ENCODE measurements around the gene PCSK5. TPM values are rescaled to one million over a fixed set of nuclear protein-coding genes. Genes with fewer than 3 reads are reported as not detected.

The PCSK5 gene
- polyA plus RNA-seq, 1 experiment: 1.6 TPM

DNA sequence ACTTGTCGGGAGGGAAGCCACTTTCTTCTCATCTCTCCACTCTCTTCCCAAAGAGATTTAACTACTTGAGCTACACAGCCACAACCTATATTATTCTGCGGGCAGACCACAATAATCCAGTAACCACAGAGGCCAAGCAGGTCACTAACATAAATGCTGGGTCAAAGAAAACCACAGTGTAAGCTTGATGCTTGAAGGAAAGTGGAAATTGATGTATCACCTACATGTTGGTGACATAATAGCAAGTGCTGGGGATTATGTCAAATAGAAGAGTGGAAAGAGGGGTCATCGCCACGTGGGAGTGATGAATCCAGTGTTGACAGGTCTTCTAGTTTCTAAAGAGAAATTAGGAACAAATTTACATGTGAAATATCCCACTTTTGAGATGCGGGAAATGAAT, 462.8 kb downstream of the PCSK5 start:
- TF ChIP-seq, protein P1, sequence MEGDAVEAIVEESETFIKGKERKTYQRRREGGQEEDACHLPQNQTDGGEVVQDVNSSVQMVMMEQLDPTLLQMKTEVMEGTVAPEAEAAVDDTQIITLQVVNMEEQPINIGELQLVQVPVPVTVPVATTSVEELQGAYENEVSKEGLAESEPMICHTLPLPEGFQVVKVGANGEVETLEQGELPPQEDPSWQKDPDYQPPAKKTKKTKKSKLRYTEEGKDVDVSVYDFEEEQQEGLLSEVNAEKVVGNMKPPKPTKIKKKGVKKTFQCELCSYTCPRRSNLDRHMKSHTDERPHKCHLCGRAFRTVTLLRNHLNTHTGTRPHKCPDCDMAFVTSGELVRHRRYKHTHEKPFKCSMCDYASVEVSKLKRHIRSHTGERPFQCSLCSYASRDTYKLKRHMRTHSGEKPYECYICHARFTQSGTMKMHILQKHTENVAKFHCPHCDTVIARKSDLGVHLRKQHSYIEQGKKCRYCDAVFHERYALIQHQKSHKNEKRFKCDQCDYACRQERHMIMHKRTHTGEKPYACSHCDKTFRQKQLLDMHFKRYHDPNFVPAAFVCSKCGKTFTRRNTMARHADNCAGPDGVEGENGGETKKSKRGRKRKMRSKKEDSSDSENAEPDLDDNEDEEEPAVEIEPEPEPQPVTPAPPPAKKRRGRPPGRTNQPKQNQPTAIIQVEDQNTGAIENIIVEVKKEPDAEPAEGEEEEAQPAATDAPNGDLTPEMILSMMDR (IDR thresholded peaks at IDR 0.05; ENCODE audit: low read depth, low read length): no peak
- Histone ChIP-seq H3K27ac (ENCODE audit: low read depth, low read length) (no peak overlapping the region), H3K4me3 (ENCODE audit: low read depth, low read length) (no peak overlapping the region), H3K27me3 (ENCODE audit: control insufficient read depth, insufficient read depth, low read length) (peaks cover 7% of the 10 kb centered on the region), H3K9me3 (ENCODE audit: control insufficient read depth, insufficient read depth, low read length) (no peaks in the 10 kb centered on the region)
- no peak for DNase-seq (ENCODE audit: low read depth, low spot score)
- CTCF ChIA-PET: interaction anchor here (0.5 to 0.6 kb wide), 2 partner anchors 37 to 489 kb away, joined by 3 to 4 read pairs; no protein-coding TSS in a partner anchor
- POLR2A ChIA-PET: no interaction called here

DNA sequence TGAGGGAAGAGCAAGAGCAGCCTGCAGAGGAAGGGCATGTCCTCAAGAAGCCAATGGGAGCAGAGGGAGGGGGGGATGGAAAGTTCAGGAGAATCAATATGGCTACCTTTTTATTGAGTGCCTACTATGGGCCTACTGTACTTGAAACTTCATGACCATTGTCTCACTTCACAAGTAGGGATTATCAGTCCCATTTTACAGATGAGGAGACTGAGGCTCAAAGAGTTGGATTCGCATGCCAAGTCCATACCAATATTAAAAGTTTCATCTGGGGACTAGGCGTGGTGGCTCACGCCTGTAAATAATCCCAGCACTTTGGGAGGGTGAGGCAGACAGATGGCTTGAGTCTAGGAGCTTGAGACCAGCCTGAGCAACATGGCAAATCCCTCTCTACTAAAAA, 463.7 kb downstream of the PCSK5 start:
- ChIA-PET CTCF (no interaction called here), POLR2A (no interaction called here)
- DNase-seq (ENCODE audit: low read depth, low spot score): no peak
- H3K4me3 ChIP-seq (ENCODE audit: low read depth, low read length): no peak overlapping the region
- TF ChIP-seq, protein P1 (IDR thresholded peaks at IDR 0.05; ENCODE audit: low read depth, low read length): no peak
- no peaks in the 10 kb centered on the region for H3K9me3 ChIP-seq (ENCODE audit: control insufficient read depth, insufficient read depth, low read length)
- peaks cover 10% of the 10 kb centered on the region for H3K27me3 ChIP-seq (ENCODE audit: control insufficient read depth, insufficient read depth, low read length)
- no peak overlapping the region for H3K27ac ChIP-seq (ENCODE audit: low read depth, low read length)

DNA sequence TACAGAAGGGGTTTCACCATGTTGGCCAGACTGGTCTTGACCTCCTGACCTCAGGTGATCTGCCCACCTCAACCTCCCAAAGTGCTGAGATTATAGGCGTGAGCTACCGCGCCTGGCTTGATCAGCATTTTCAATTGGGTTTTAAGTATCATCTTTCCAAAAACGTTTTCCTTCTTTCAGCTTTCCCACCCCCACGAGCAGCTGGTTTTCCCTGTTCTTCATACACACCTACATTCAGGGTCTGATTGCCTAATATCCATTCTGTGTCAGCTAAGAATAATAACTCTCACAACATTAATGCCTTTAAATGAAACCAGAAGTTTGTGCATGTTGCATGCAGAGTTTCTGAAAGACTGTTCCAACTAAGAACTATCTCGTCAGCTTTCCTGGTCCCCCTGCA, 465.4 kb downstream of the PCSK5 start:
- no peak for DNase-seq (ENCODE audit: low read depth, low spot score)
- H3K27ac ChIP-seq (ENCODE audit: low read depth, low read length): no peak overlapping the region
- no peaks in the 10 kb centered on the region for H3K9me3 ChIP-seq (ENCODE audit: control insufficient read depth, insufficient read depth, low read length)
- ChIA-PET CTCF (no interaction called here), POLR2A (no interaction called here)
- H3K4me3 ChIP-seq (ENCODE audit: low read depth, low read length): no peak overlapping the region
- TF ChIP-seq, protein P1 (IDR thresholded peaks at IDR 0.05; ENCODE audit: low read depth, low read length): no peak
- H3K27me3 ChIP-seq (ENCODE audit: control insufficient read depth, insufficient read depth, low read length): peaks cover 13% of the 10 kb centered on the region

DNA sequence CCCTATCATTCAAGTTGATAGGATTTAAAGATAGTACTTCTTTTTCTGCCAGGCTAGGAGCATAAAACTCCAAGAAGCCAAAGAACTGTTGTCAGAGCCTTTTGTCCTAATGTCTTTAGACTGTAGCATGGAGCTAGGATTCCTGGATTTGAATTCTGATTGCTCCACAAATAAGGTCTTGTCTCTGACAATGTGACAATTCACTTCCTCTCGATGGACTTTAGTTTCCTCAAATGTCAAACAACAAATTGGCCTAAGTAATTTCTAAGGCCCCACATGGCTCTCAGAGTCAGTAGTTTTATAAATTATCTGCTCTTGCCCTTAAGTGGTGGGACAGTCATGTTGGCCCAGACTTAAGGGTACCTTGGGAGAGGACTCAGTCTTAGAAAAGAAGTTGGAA, 467.1 kb downstream of the PCSK5 start:
- CTCF ChIA-PET: no interaction called here
- TF ChIP-seq, protein P1 (IDR thresholded peaks at IDR 0.05; ENCODE audit: low read depth, low read length): no peak

DNA sequence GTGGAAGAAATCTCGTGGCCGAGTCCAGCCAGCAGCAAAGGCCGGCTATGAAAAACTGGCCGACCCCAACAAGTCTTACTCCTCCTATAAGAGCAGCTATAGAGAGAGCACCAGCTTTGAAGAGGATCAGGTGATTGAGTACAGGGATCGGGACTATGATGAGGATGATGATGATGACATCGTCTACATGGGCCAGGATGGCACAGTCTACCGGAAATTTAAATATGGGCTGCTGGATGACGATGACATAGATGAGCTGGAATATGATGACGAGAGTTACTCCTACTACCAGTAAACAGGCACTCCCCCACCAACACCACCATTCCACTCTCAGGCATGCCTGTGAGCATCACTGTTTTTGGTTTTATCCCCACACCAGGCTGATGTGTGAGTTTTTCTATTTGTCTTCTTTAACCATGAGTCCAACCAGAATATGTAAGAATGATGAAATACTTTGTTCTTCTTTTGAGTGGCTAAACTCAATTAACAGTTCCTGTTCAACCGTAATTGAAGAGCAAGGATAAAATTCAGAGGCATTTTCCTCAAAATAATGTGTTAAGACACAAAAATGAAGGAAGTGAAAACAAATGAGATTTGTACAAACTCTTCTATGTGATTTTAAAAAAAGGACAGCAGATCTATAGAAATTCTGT, 468.3 kb downstream of the PCSK5 start:
- H3K27ac ChIP-seq (ENCODE audit: low read depth, low read length): no peak overlapping the region
- H3K9me3 ChIP-seq (ENCODE audit: control insufficient read depth, insufficient read depth, low read length): no peaks in the 10 kb centered on the region
- ChIA-PET POLR2A (no interaction called here), CTCF (no interaction called here)
- no peak overlapping the region for H3K4me3 ChIP-seq (ENCODE audit: low read depth, low read length)
- H3K27me3 ChIP-seq (ENCODE audit: control insufficient read depth, insufficient read depth, low read length): peaks cover 10% of the 10 kb centered on the region
- TF ChIP-seq, protein P1 (IDR thresholded peaks at IDR 0.05; ENCODE audit: low read depth, low read length): no peak
- no peak for DNase-seq (ENCODE audit: low read depth, low spot score)

More for the DNA sequence above, 467.1 kb downstream of the PCSK5 start:
- H3K4me3 ChIP-seq (ENCODE audit: low read depth, low read length): no peak overlapping the region
- H3K27ac ChIP-seq (ENCODE audit: low read depth, low read length): no peak overlapping the region
- no peak for DNase-seq (ENCODE audit: low read depth, low spot score)
- peaks cover 10% of the 10 kb centered on the region for H3K27me3 ChIP-seq (ENCODE audit: control insufficient read depth, insufficient read depth, low read length)
- POLR2A ChIA-PET: no interaction called here
- no peaks in the 10 kb centered on the region for H3K9me3 ChIP-seq (ENCODE audit: control insufficient read depth, insufficient read depth, low read length)
